ENCODE measurements around the gene MEF2B.
"Not testable (repeated sequence)": the region's sequence is repeated elsewhere in the genome, so short reads cannot be mapped to it uniquely, and the experiment has no call there.

Gene MEF2B

DNA sequence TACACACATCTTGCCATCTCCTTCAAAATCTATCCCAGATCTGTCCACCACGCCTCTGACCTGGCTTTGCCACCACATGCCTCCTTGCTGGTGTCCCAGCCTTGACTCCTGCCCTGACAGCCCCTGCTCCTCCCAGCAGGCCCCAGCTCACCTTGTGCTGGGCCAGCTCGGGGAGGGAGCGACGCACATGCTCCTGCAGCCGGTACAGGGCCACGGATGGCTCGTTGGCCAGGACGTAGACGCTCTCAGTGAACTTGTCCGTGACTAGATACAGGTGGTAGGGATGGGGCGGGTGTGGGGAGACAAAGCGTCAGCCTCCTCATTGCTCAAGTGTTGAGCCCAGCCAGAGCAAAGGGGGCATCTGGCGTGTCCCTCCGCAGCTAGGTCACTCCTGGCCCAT is 16.7 kb upstream of the MEF2B start:
- no peak for TF ChIP-seq CTCF (IDR thresholded peaks at IDR 0.05; ENCODE audit: low read depth, low read length)
- peak overlapping the region; percentile 2; the same call in 1 of the 2 replicates for H3K27ac ChIP-seq
- H3K27me3 ChIP-seq (ENCODE audit: insufficient read depth, low read depth, severe bottlenecking): no peaks in the 10 kb centered on the region
- DNase-seq: peak; percentile 31
- no peaks in the 10 kb centered on the region for H3K9me3 ChIP-seq (ENCODE audit: severe bottlenecking)
- peaks cover 10% of the 10 kb centered on the region for H3K36me3 ChIP-seq
- no peak overlapping the region for H3K4me3 ChIP-seq (ENCODE audit: low read depth, low read length)

- Histone ChIP-seq H3K27ac (peak overlapping the region; percentile 2; the same call in 1 of the 2 replicates), H3K4me3 (ENCODE audit: low read depth, low read length) (no peak overlapping the region), H3K36me3 (peaks cover 10% of the 10 kb centered on the region), H3K27me3 (ENCODE audit: insufficient read depth, low read depth, severe bottlenecking) (no peaks in the 10 kb centered on the region), H3K9me3 (ENCODE audit: severe bottlenecking) (no peaks in the 10 kb centered on the region)
- peak; percentile 95 for TF ChIP-seq CTCF (IDR thresholded peaks at IDR 0.05; ENCODE audit: low read depth, low read length)
- DNase-seq: peak; percentile 88
Measured at GRCh38 chr19:19185853-19186740, 16.0 kb upstream of the MEF2B start.

DNA sequence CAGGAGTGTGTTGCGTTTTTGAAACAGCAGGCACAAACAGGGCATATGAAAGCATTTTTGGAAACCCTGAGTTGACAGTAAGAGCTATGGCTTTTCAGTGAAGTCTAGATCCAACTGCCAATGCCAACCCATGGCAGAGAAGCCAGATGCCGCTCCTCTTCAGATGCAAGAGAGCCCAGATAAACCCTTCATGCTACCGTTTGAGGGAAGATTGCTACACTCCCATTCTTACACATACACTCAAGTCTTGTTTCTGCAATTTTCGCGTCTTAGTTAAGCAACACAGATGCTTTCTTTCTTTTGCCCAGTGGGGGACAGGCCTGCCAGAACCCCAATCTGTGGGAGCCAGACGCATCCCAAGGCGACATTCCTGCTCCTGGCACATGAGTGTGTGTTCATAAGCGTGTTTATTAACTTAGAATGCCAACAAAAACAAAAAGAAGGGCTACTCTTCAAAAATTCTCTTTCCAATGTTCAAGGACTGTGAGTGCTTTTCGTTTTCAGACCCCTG is 11.5 kb upstream of the MEF2B start:
- DNase-seq: no peak

DNA sequence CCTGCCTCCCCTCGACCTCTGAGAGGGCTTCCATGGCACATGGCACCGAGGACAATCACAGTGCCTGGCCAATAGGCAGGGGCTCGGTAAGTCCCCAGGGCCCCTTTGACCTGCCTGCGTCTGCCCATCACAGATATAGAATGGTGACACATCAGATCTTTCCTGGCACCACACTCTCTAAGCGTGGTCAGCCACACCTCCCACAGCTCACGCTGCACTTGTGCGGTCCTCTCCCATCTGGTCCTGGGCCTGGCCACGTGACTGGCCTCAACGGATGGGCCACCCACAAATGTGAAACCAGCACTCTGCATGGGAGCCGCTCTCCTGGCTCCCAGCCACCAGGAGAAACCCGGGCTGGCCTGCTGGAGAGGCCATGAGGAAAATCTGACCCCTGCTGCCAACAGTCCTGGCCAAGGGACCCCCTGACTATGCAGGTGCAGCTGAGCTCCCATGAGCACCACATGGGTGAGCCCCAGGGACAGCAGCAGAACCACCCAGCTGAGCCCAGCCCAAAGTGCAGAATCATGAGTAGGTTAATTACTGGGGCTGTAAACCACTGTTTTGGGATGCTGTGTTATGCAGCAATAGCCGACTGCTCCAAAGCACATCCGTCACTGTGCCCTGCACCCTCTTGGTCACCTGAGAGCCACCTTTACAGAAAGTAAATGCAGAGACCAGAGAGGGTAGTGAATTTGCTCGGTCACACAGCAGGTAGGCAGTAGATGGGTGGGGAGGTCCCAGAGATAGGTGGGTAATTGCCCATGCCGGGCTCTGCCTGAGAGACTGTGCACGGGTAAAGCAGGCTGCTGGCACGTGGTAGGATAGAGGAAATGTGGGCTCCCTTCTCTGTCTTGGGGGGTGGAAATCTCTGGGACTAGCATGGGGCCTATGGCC is 9.7 kb upstream of the MEF2B start:
- no peak for TF ChIP-seq CTCF (IDR thresholded peaks at IDR 0.05; ENCODE audit: low read depth, low read length)
- Histone ChIP-seq H3K27me3 (ENCODE audit: insufficient read depth, low read depth, severe bottlenecking) (no peaks in the 10 kb centered on the region), H3K9me3 (ENCODE audit: severe bottlenecking) (no peaks in the 10 kb centered on the region), H3K4me3 (ENCODE audit: low read depth, low read length) (no peak overlapping the region), H3K36me3 (peaks cover 3% of the 10 kb centered on the region), H3K27ac (no peak overlapping the region)
- DNase-seq: no peak

More for the DNA sequence above, 11.5 kb upstream of the MEF2B start:
- Histone ChIP-seq H3K9me3 (ENCODE audit: severe bottlenecking) (no peaks in the 10 kb centered on the region), H3K27ac (no peak overlapping the region), H3K36me3 (peaks cover 14% of the 10 kb centered on the region), H3K4me3 (ENCODE audit: low read depth, low read length) (no peak overlapping the region), H3K27me3 (ENCODE audit: insufficient read depth, low read depth, severe bottlenecking) (no peaks in the 10 kb centered on the region)
- no peak for TF ChIP-seq CTCF (IDR thresholded peaks at IDR 0.05; ENCODE audit: low read depth, low read length)

- H3K36me3 ChIP-seq: peaks cover 3% of the 10 kb centered on the region
- H3K4me3 ChIP-seq (ENCODE audit: low read depth, low read length): no peak overlapping the region
- no peak overlapping the region for H3K27ac ChIP-seq
- no peak for DNase-seq
- H3K9me3 ChIP-seq (ENCODE audit: severe bottlenecking): no peaks in the 10 kb centered on the region
- no peaks in the 10 kb centered on the region for H3K27me3 ChIP-seq (ENCODE audit: insufficient read depth, low read depth, severe bottlenecking)
- no peak for TF ChIP-seq CTCF (IDR thresholded peaks at IDR 0.05; ENCODE audit: low read depth, low read length)
Measured at GRCh38 chr19:19176950-19177349, 6.9 kb upstream of the MEF2B start.

DNA sequence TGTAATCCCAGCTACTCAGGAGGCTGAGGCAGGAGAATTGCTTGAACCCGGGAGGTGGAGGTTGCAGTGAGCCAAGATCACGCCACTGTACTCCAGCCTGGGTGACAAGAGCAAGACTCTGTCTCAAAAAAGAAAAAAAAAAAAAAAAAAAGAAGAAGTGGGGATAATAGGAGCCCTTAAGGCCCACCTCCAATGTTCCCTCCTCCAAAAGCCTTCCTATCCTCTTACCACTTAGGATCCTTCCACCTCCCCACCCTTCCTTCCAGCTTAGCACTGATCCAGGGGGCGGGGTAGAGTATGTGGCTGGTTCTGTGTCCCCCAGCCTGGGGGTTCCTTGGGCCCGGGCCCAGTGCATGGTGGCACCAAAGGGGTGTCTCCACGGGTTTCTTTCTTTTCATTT is 3.2 kb upstream of the MEF2B start:
- H3K9me3 ChIP-seq (ENCODE audit: severe bottlenecking); H3K4me3 ChIP-seq (ENCODE audit: low read depth, low read length); H3K27me3 ChIP-seq (ENCODE audit: insufficient read depth, low read depth, severe bottlenecking); H3K27ac ChIP-seq; DNase-seq; H3K36me3 ChIP-seq: not testable (repeated sequence)

Measured in WERI-Rb-1 (cell line).